ENCODE measurements around the gene NT5E.

DNA sequence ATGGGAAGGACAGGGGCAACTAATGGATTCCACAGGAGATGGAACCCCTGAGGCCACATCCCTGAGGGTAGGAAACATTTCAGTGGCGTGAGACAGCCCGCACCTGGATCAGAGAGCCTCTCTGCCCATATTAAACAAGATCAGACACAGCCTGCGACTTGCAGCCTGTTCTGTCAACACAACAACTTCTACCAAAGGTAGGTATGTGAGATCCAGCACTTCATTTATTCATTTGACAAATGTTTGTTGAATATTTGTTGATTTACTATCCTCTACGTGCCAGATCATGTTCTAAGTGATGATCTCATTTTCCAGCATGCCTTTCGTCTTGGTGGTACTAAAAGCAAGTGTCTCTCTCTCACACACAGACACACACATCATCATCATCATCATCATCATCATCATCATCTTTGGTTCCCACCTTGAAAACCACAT is 43.2 kb upstream of the NT5E start:
- no peak for TF ChIP-seq SIN3A (IDR thresholded peaks at IDR 0.05; ENCODE audit: borderline replicate concordance, insufficient read depth, low read length)
- TF ChIP-seq TAF1 (IDR thresholded peaks at IDR 0.05; ENCODE audit: borderline replicate concordance, insufficient read depth, low read length), result no peak
- TF ChIP-seq POLR2AphosphoS5 (IDR thresholded peaks at IDR 0.05; ENCODE audit: low read depth, low read length), result no peak
- TF ChIP-seq, protein P1, sequence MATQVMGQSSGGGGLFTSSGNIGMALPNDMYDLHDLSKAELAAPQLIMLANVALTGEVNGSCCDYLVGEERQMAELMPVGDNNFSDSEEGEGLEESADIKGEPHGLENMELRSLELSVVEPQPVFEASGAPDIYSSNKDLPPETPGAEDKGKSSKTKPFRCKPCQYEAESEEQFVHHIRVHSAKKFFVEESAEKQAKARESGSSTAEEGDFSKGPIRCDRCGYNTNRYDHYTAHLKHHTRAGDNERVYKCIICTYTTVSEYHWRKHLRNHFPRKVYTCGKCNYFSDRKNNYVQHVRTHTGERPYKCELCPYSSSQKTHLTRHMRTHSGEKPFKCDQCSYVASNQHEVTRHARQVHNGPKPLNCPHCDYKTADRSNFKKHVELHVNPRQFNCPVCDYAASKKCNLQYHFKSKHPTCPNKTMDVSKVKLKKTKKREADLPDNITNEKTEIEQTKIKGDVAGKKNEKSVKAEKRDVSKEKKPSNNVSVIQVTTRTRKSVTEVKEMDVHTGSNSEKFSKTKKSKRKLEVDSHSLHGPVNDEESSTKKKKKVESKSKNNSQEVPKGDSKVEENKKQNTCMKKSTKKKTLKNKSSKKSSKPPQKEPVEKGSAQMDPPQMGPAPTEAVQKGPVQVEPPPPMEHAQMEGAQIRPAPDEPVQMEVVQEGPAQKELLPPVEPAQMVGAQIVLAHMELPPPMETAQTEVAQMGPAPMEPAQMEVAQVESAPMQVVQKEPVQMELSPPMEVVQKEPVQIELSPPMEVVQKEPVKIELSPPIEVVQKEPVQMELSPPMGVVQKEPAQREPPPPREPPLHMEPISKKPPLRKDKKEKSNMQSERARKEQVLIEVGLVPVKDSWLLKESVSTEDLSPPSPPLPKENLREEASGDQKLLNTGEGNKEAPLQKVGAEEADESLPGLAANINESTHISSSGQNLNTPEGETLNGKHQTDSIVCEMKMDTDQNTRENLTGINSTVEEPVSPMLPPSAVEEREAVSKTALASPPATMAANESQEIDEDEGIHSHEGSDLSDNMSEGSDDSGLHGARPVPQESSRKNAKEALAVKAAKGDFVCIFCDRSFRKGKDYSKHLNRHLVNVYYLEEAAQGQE (IDR thresholded peaks at IDR 0.05; ENCODE audit: insufficient read depth in 1 of 2, low read depth in 2 of 2, low read length in 2 of 2), result no peak
- no peak for TF ChIP-seq FOXP2 (optimal IDR thresholded peaks at IDR 0.05; ENCODE audit: borderline replicate concordance, extremely low read depth, extremely low read length, insufficient read depth)

Data from PFSK-1 (cell line).